Prostate gland (tissue), 2 donors: Measurements from ENCODE around the gene DCLK2.

Experiments used
- POLR2A ChIP-seq: fragments of 450-650 bp; IDR thresholded peaks from one replicate; pipeline ENCODE4 v1.6.1; 2016; ENCODE audit warnings: antibody characterized with exemption, mild to moderate bottlenecking
- POLR2AphosphoS5 ChIP-seq: sonication (generic); formaldehyde crosslinking; IDR thresholded peaks from one replicate; pipeline ENCODE4 v1.6.1; 2017; ENCODE audit warnings: antibody characterized with exemption
- TF ChIP-seq, protein P1 (sequence below), 4 experiments: fragments of 200-600 bp in 2 of 4; fragments of 450-650 bp in 2 of 4; sonication (generic) in 2 of 4; IDR thresholded peaks; 1 replicate in 3 of 4; 2 replicates in 1 of 4; pipeline ENCODE4 v1.5.1; 2016 to 2019; ENCODE audit warnings: antibody characterized with exemption in 4 of 4, mild to moderate bottlenecking in 2 of 4, moderate library complexity in 2 of 4

DNA sequence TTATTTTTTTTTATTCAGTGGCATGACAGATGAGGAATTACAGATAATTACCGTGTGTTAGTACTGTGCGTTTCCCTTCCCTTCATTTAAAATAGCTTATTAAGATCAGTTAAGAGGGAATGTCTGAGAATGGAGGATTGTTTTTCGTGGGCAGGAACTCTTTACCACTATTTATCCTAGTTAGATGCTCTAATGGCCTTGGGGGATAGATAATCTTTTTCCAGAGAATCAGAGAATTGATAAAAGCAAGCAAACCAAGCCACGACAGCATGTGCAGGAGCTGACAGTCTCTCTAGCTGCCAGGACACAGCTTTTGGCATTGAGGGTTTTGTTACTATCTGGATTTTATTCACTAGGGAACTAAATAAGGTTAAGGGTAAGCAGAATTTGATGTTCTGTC lies 128.7 kb downstream of the DCLK2 start:
- TF ChIP-seq POLR2A: no peak
- TF ChIP-seq, protein P1, sequence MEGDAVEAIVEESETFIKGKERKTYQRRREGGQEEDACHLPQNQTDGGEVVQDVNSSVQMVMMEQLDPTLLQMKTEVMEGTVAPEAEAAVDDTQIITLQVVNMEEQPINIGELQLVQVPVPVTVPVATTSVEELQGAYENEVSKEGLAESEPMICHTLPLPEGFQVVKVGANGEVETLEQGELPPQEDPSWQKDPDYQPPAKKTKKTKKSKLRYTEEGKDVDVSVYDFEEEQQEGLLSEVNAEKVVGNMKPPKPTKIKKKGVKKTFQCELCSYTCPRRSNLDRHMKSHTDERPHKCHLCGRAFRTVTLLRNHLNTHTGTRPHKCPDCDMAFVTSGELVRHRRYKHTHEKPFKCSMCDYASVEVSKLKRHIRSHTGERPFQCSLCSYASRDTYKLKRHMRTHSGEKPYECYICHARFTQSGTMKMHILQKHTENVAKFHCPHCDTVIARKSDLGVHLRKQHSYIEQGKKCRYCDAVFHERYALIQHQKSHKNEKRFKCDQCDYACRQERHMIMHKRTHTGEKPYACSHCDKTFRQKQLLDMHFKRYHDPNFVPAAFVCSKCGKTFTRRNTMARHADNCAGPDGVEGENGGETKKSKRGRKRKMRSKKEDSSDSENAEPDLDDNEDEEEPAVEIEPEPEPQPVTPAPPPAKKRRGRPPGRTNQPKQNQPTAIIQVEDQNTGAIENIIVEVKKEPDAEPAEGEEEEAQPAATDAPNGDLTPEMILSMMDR (IDR thresholded peaks at IDR 0.05): no peak
- TF ChIP-seq POLR2AphosphoS5: no peak
